Left hindlimb (tissue), 1 donor: Measurements from ENCODE around the gene FOXO4.
"Not testable (repeated sequence)": the region's sequence is repeated elsewhere in the genome, so short reads cannot be mapped to it uniquely, and the experiment has no call there.

Source experiments
- DNase-seq: peaks from one replicate; pipeline ENCODE4 v3.0.0-alpha.2; 2018

FOXO4 gene

GRCh38 chrX:71095555-71095980, at the start of gene FOXO4:
Gene FOXO4, plus strand, starts transcription at chrX:71095851. Its CDS starts 678 bp downstream, at chrX:71096529.
- peak; percentile 92 for DNase-seq

- DNase-seq: not testable (repeated sequence)
Measured at GRCh38 chrX:71047891-71048290, 47.8 kb upstream of the FOXO4 start.

GRCh38 chrX:71052721-71053120, 42.9 kb upstream of the FOXO4 start:
- no peak for DNase-seq

- peak; percentile 40 for DNase-seq
Measured at GRCh38 chrX:71053217-71053621, 42.4 kb upstream of the FOXO4 start.

- no peak for DNase-seq
Measured at GRCh38 chrX:71056867-71057266, 38.8 kb upstream of the FOXO4 start.

GRCh38 chrX:71057848-71058530, 37.7 kb upstream of the FOXO4 start:
- DNase-seq: no peak

GRCh38 chrX:71060127-71060526, 35.5 kb upstream of the FOXO4 start:
- no peak for DNase-seq

- no peak for DNase-seq
Measured at GRCh38 chrX:71067089-71067488, 28.6 kb upstream of the FOXO4 start.

- DNase-seq: no peak
Measured at GRCh38 chrX:71067712-71068043, 28.0 kb upstream of the FOXO4 start.

- DNase-seq: peak; percentile 94
Measured at GRCh38 chrX:71068044-71068918, 27.4 kb upstream of the FOXO4 start, which contains the start of gene SNX12. Gene SNX12, minus strand, starts transcription at chrX:71068334. Its CDS starts 28 bp downstream, at chrX:71068306.

GRCh38 chrX:71070531-71070930, 25.1 kb upstream of the FOXO4 start:
- no peak for DNase-seq

GRCh38 chrX:71081330-71082123, 14.1 kb upstream of the FOXO4 start:
- DNase-seq: no peak

GRCh38 chrX:71082124-71082647, 13.5 kb upstream of the FOXO4 start:
- DNase-seq: no peak

GRCh38 chrX:71082822-71083221, 12.8 kb upstream of the FOXO4 start:
- no peak for DNase-seq

GRCh38 chrX:71085900-71086299, 9.8 kb upstream of the FOXO4 start:
- DNase-seq: no peak

- DNase-seq: no peak
Measured at GRCh38 chrX:71091263-71091662, 4.4 kb upstream of the FOXO4 start.

GRCh38 chrX:71095033-71095432, 618 bp upstream of the FOXO4 start:
- no peak for DNase-seq

GRCh38 chrX:71095981-71096759, 519 bp downstream of the FOXO4 start:
- DNase-seq: no peak

- no peak for DNase-seq
Measured at GRCh38 chrX:71096760-71097032, 1.0 kb downstream of the FOXO4 start.

- peak; percentile 37 for DNase-seq
Measured at GRCh38 chrX:71098302-71098701, 2.7 kb downstream of the FOXO4 start.

- DNase-seq: no peak
Measured at GRCh38 chrX:71098951-71099506, 3.4 kb downstream of the FOXO4 start.

GRCh38 chrX:71099736-71100135, 4.1 kb downstream of the FOXO4 start:
- DNase-seq: no peak
